Measurements from ENCODE around the gene C10orf67. TPM values are rescaled to one million over a fixed set of nuclear protein-coding genes. Genes with fewer than 3 reads are reported as not detected.

The C10orf67 gene
- total RNA-seq, 1 experiment from 2014 or later: not detected

- intact Hi-C loops (cut with micrococcal nuclease): no loop called here
- H3K36me3 ChIP-seq (ENCODE audit: control insufficient read depth in 1 of 2, insufficient read depth in 2 of 2, low read length in 2 of 2): no peaks in the 10 kb centered on the region
- no peak overlapping the region for H3K9ac ChIP-seq (ENCODE audit: low read length)
- H3K4me2 ChIP-seq (ENCODE audit: low read length): no peak overlapping the region
- TF ChIP-seq POLR2A (IDR thresholded peaks at IDR 0.05; ENCODE audit: borderline replicate concordance, extremely low read depth, insufficient read depth, insufficient read length) (no peak), ZNF274 (IDR thresholded peaks at IDR 0.05; ENCODE audit: low read depth, low read length) (no peak), SP1 (IDR thresholded peaks at IDR 0.05; ENCODE audit: low read depth) (no peak), FOSL1 (IDR thresholded peaks at IDR 0.05; ENCODE audit: low read depth) (no peak), SRF (IDR thresholded peaks at IDR 0.05; ENCODE audit: low read depth) (no peak), CTCF (IDR thresholded peaks at IDR 0.05 in 2 of 3, conservative IDR thresholded peaks at IDR 0.05 in 1 of 3; ENCODE audit: borderline replicate concordance in 1 of 3, insufficient read depth in 1 of 3, low read depth in 2 of 3, low read length in 2 of 3) (no peak), CBX3 (IDR thresholded peaks at IDR 0.05; ENCODE audit: low read depth) (no peak), JUND (IDR thresholded peaks at IDR 0.05) (no peak), ATF3 (IDR thresholded peaks at IDR 0.05) (no peak), ZBTB33 (IDR thresholded peaks at IDR 0.05; ENCODE audit: extremely low read depth, insufficient replicate concordance, low read length) (no peak), TCF7L2 (IDR thresholded peaks at IDR 0.05; ENCODE audit: borderline replicate concordance, extremely low read depth, insufficient read depth, insufficient read length) (no peak), EZH2 (IDR thresholded peaks at IDR 0.05) (no peak), EZH2phosphoT487 (IDR thresholded peaks at IDR 0.05; ENCODE audit: borderline replicate concordance) (no peak), CEBPB (IDR thresholded peaks at IDR 0.05; ENCODE audit: low read depth) (no peak), MAX (IDR thresholded peaks at IDR 0.05) (no peak), ZFX (IDR thresholded peaks at IDR 0.05) (no peak), EGR1 (IDR thresholded peaks at IDR 0.05; ENCODE audit: low read depth) (no peak), YY1 (IDR thresholded peaks at IDR 0.05; ENCODE audit: extremely low read depth, insufficient replicate concordance, low read depth, low read length) (no peak)
- no peaks in the 10 kb centered on the region for H4K20me1 ChIP-seq (ENCODE audit: insufficient read depth)
- peaks cover 33% of the 10 kb centered on the region for H3K27me3 ChIP-seq (ENCODE audit: insufficient read depth, low read length)
- POLR2A ChIA-PET: no interaction called here
- H3K9me3 ChIP-seq (ENCODE audit: control insufficient read depth in 1 of 2, insufficient read depth in 1 of 2, low read depth in 1 of 2, low read length in 2 of 2): no peaks in the 10 kb centered on the region
- no TSS peak for BruUV-seq (replicated peaks)
- H2AFZ ChIP-seq (ENCODE audit: low read depth, low read length, poor library complexity, severe bottlenecking): no peak overlapping the region
- H3K4me3 ChIP-seq (replicated peaks in 1 of 2; ENCODE audit: low read depth in 1 of 2, low read length in 2 of 2): no peak overlapping the region
- no peak overlapping the region for H3K27ac ChIP-seq (ENCODE audit: low read depth, low read length)
- RAD21 ChIA-PET (ENCODE audit: low non-redundant PET in 1 of 2, low total read pairs in 2 of 2, uncharacterized antibody in 2 of 2, unreplicated experiment in 2 of 2): no interaction called here
- no peaks in the 10 kb centered on the region for H3K9me2 ChIP-seq (ENCODE audit: insufficient read depth)
- no peak for DNase-seq (ENCODE audit: low read depth, low spot score)
- H3K4me1 ChIP-seq (ENCODE audit: control insufficient read depth in 1 of 2, insufficient read depth in 2 of 2, low read length in 2 of 2): no peaks in the 10 kb centered on the region
- no peak for ATAC-seq
- CTCF ChIA-PET: interaction anchor here (1.2 kb wide), 1 partner anchor 28 kb away, joined by 3 read pairs; no protein-coding TSS in a partner anchor
- no peaks in the 10 kb centered on the region for H3K79me2 ChIP-seq (ENCODE audit: insufficient read depth, low read length)
Observed at GRCh38 chr10:23186697-23187096, 157.9 kb downstream of the C10orf67 start.

Measured in HCT116 (cell line).